PFSK-1 (cell line): ENCODE results near the gene ERC2.

ENCODE experiments used
- FOXP2 ChIP-seq: optimal IDR thresholded peaks from 2 replicates; pipeline ENCODE3; 2011; ENCODE audit warnings: borderline replicate concordance, control low read depth, inconsistent platforms; ENCODE audit not compliant: insufficient read depth; ENCODE audit errors: extremely low read length, extremely low read depth
- POLR2AphosphoS5 ChIP-seq: IDR thresholded peaks from 2 replicates; pipeline ENCODE4 v1.6.1; 2012; ENCODE audit warnings: low read depth, mild to moderate bottlenecking, control low read depth, low read length, moderate library complexity
- SIN3A ChIP-seq: IDR thresholded peaks from 2 replicates; pipeline ENCODE4 v1.6.1; 2012; ENCODE audit warnings: mild to moderate bottlenecking, low read length, moderate library complexity, borderline replicate concordance; ENCODE audit not compliant: insufficient read depth
- TAF1 ChIP-seq: IDR thresholded peaks from 2 replicates; pipeline ENCODE4 v1.6.1; 2012; ENCODE audit warnings: low read length, control low read depth, borderline replicate concordance; ENCODE audit not compliant: insufficient read depth
- TF ChIP-seq, protein P1 (sequence below), 2 experiments: IDR thresholded peaks; 2 replicates each; pipeline versions ENCODE4 v1.6.1 to v1.8.0; 2011 to 2012; ENCODE audit warnings: low read depth in 2 of 2, low read length in 2 of 2, control low read depth in 1 of 2, inconsistent platforms in 1 of 2, mild to moderate bottlenecking in 1 of 2, moderate library complexity in 1 of 2; ENCODE audit not compliant: insufficient read depth in 1 of 2

ERC2 gene

DNA sequence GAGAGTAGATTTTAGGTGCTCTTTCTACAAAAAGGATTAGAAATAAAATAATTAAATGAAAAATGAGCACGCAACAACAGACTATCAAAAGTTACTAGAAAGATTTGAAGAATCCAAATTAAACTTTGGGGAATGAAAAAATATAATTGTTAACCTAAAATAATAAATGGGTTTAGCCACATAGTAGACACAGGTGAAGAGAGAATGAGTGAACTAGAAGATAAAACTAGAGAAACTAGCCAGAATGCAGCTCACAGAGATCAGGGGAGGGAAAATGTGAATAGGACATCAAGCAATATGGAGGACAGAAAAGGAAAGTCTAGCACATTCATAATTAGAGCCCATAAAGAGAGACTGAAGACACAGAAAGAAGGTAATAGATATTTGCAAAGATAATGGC lies 670.5 kb downstream of the ERC2 start:
- TF ChIP-seq FOXP2 = no peak

GRCh38 chr3:55797084-55797483 lies 671.2 kb downstream of the ERC2 start:
- TF ChIP-seq SIN3A = no peak
- TF ChIP-seq FOXP2 = no peak
- TF ChIP-seq POLR2AphosphoS5 = no peak
- TF ChIP-seq TAF1 = no peak
- TF ChIP-seq, protein P1, sequence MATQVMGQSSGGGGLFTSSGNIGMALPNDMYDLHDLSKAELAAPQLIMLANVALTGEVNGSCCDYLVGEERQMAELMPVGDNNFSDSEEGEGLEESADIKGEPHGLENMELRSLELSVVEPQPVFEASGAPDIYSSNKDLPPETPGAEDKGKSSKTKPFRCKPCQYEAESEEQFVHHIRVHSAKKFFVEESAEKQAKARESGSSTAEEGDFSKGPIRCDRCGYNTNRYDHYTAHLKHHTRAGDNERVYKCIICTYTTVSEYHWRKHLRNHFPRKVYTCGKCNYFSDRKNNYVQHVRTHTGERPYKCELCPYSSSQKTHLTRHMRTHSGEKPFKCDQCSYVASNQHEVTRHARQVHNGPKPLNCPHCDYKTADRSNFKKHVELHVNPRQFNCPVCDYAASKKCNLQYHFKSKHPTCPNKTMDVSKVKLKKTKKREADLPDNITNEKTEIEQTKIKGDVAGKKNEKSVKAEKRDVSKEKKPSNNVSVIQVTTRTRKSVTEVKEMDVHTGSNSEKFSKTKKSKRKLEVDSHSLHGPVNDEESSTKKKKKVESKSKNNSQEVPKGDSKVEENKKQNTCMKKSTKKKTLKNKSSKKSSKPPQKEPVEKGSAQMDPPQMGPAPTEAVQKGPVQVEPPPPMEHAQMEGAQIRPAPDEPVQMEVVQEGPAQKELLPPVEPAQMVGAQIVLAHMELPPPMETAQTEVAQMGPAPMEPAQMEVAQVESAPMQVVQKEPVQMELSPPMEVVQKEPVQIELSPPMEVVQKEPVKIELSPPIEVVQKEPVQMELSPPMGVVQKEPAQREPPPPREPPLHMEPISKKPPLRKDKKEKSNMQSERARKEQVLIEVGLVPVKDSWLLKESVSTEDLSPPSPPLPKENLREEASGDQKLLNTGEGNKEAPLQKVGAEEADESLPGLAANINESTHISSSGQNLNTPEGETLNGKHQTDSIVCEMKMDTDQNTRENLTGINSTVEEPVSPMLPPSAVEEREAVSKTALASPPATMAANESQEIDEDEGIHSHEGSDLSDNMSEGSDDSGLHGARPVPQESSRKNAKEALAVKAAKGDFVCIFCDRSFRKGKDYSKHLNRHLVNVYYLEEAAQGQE (IDR thresholded peaks at IDR 0.05; ENCODE audit: insufficient read depth in 1 of 2, low read depth in 2 of 2, low read length in 2 of 2) = no peak

DNA sequence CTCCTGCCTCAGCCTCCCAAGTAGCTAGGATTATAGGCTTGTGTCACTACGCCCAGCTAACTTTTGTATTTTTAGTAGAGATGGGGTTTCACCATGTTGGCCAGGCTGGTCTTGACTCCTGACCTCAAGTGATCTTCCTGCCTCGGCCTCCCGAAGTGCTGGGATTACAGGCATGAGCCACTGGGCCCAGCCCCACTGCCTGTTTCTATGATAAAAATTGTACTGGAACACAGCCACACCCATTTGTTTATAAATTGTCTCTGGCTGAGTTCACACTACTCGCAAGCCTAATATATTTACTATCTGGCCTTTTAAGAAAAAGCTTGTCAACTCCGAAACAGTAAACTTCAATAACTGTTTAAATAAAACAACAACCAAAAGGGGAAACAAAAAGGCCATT lies 671.7 kb downstream of the ERC2 start:
- TF ChIP-seq FOXP2 (no peak), TAF1 (no peak)
- TF ChIP-seq, protein P1 (IDR thresholded peaks at IDR 0.05; ENCODE audit: insufficient read depth in 1 of 2, low read depth in 2 of 2, low read length in 2 of 2) = no peak

- TF ChIP-seq POLR2AphosphoS5 (no peak), SIN3A (no peak), FOXP2 (no peak), TAF1 (no peak)
- TF ChIP-seq, protein P1 (IDR thresholded peaks at IDR 0.05; ENCODE audit: insufficient read depth in 1 of 2, low read depth in 2 of 2, low read length in 2 of 2) = no peak
Measured at GRCh38 chr3:55795746-55796145, 672.5 kb downstream of the ERC2 start.

- no peak for TF ChIP-seq TAF1
- TF ChIP-seq FOXP2 = no peak
Measured at GRCh38 chr3:55795296-55795695, 673.0 kb downstream of the ERC2 start.

DNA sequence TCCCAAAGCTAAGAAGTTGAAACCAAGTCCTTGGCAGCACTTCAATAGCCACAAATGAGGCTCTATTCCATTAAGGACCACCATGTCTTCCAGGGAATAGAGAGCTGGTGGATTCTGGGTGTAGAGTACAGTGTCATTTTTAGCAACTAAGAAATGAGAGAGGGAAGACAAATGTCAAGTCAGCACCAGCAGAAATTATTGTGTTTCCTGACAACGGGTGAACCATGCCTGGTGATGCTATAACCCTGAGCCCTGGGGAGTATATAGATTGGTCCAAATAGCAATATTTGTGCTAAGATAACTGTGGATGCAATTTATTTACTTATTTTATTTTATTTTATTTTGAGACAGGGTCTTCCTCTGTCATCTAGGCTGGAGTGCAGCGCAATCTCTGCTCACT lies 675.5 kb downstream of the ERC2 start:
- TF ChIP-seq SIN3A (no peak), TAF1 (no peak), FOXP2 (no peak), POLR2AphosphoS5 (no peak)
- TF ChIP-seq, protein P1 (IDR thresholded peaks at IDR 0.05; ENCODE audit: insufficient read depth in 1 of 2, low read depth in 2 of 2, low read length in 2 of 2) = no peak
